ENCODE measurements around the gene ARHGEF4.

- TF ChIP-seq, protein P1, sequence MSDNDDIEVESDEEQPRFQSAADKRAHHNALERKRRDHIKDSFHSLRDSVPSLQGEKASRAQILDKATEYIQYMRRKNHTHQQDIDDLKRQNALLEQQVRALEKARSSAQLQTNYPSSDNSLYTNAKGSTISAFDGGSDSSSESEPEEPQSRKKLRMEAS (IDR thresholded peaks at IDR 0.05; ENCODE audit: insufficient read depth, insufficient read length): no peak
- TF ChIP-seq, protein P2, sequence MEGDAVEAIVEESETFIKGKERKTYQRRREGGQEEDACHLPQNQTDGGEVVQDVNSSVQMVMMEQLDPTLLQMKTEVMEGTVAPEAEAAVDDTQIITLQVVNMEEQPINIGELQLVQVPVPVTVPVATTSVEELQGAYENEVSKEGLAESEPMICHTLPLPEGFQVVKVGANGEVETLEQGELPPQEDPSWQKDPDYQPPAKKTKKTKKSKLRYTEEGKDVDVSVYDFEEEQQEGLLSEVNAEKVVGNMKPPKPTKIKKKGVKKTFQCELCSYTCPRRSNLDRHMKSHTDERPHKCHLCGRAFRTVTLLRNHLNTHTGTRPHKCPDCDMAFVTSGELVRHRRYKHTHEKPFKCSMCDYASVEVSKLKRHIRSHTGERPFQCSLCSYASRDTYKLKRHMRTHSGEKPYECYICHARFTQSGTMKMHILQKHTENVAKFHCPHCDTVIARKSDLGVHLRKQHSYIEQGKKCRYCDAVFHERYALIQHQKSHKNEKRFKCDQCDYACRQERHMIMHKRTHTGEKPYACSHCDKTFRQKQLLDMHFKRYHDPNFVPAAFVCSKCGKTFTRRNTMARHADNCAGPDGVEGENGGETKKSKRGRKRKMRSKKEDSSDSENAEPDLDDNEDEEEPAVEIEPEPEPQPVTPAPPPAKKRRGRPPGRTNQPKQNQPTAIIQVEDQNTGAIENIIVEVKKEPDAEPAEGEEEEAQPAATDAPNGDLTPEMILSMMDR (IDR thresholded peaks at IDR 0.05; ENCODE audit: extremely low read depth in 1 of 2, insufficient read depth in 1 of 2, low read depth in 1 of 2, low read length in 2 of 2): no peak
- TF ChIP-seq EZH2 (IDR thresholded peaks at IDR 0.05; ENCODE audit: borderline replicate concordance, low read depth, low read length, severe bottlenecking) (no peak), POLR2A (IDR thresholded peaks at IDR 0.05; ENCODE audit: low read depth, low read length) (no peak), JUN (IDR thresholded peaks at IDR 0.05; ENCODE audit: borderline replicate concordance, insufficient read depth, insufficient read length, low read depth) (no peak), POLR2AphosphoS5 (IDR thresholded peaks at IDR 0.05; ENCODE audit: insufficient read depth, low read depth, low read length) (no peak), MYC (IDR thresholded peaks at IDR 0.05; ENCODE audit: low read depth, low read length) (no peak)
These were observed 15.1 kb downstream of the ARHGEF4 start for GRCh38 chr2:130851624-130852382.

Measured in endothelial cell of umbilical vein (primary cell).